Testis (tissue), 2 donors: Measurements from ENCODE around the gene SLC25A29.

ENCODE experiments used
- POLR2A ChIP-seq: fragments of 450-650 bp; IDR thresholded peaks from one replicate; pipeline ENCODE4 v1.6.1; 2017; ENCODE audit warnings: antibody characterized with exemption, mild to moderate bottlenecking, moderate library complexity
- TF ChIP-seq, protein P1 (sequence below), 3 experiments: fragments of 450-650 bp in 2 of 3; fragments of 200-600 bp in 1 of 3; sonication (generic) in 1 of 3; IDR thresholded peaks; one replicate each; pipeline ENCODE4 v1.5.1; 2016 to 2019; ENCODE audit warnings: antibody characterized with exemption in 3 of 3, mild to moderate bottlenecking in 2 of 3, moderate library complexity in 1 of 3

DNA sequence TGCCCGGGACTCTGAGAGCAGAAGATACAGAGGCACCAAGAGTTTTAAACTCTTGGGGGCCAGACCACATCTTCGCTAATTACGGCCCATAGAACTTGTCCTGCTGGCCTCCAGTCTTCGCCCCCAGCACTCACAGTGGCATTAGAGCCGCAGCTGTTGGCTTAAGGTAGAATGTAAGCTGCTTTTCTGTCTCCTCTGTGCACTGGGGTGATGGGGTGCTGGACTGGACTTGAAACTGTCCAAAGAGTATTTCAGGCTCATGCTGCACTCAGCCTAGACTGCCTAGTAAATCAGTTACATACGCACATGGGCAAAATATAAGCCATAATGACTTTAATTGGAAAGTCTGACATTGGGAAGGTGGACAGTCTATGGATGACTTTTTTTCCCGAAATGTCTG is 38.3 kb downstream of the SLC25A29 start:
- TF ChIP-seq, protein P1, sequence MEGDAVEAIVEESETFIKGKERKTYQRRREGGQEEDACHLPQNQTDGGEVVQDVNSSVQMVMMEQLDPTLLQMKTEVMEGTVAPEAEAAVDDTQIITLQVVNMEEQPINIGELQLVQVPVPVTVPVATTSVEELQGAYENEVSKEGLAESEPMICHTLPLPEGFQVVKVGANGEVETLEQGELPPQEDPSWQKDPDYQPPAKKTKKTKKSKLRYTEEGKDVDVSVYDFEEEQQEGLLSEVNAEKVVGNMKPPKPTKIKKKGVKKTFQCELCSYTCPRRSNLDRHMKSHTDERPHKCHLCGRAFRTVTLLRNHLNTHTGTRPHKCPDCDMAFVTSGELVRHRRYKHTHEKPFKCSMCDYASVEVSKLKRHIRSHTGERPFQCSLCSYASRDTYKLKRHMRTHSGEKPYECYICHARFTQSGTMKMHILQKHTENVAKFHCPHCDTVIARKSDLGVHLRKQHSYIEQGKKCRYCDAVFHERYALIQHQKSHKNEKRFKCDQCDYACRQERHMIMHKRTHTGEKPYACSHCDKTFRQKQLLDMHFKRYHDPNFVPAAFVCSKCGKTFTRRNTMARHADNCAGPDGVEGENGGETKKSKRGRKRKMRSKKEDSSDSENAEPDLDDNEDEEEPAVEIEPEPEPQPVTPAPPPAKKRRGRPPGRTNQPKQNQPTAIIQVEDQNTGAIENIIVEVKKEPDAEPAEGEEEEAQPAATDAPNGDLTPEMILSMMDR (IDR thresholded peaks at IDR 0.05), result no peak
- TF ChIP-seq POLR2A, result no peak
